ENCODE results near the gene NOTCH4.

NOTCH4 gene

DNA sequence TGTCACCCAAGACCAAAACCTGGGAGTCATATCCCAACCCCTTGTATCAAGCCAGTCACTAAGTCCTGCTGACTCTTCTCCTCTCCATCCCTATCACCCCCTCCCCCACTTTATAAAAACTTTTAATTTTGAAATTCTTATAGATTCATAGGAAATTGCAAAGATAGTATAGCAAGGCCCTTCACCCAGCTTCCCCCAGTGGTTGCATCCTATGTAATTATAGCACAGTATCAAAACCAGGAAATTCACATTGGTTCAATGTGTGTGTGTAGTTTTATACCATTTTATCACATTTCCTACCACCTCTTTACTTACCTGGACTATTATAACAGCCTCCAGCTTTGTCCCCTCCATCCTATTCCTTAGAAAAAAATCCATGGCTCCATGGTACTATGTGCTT lies 65.8 kb downstream of the NOTCH4 start:
- no peak for DNase-seq

DNA sequence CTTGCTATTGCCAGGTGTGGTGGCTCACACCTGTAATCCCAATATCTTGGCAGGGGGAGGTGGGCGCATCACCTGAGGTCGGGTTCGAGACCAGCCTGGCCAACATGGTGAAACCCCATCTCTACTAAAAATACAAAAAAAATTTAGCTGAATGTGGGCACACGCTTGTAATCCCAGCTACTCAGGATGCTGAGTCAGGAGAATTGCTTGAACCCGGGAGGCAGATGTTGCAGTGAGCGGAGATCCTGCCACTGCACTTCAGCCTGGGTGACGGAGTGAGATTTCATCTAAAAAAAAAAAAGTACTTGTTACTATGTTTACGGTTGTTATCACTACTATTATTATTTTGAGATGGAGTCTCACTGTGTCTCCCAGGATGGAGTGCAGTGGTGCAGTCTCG lies 67.0 kb downstream of the NOTCH4 start:
- DNase-seq: no peak

DNA sequence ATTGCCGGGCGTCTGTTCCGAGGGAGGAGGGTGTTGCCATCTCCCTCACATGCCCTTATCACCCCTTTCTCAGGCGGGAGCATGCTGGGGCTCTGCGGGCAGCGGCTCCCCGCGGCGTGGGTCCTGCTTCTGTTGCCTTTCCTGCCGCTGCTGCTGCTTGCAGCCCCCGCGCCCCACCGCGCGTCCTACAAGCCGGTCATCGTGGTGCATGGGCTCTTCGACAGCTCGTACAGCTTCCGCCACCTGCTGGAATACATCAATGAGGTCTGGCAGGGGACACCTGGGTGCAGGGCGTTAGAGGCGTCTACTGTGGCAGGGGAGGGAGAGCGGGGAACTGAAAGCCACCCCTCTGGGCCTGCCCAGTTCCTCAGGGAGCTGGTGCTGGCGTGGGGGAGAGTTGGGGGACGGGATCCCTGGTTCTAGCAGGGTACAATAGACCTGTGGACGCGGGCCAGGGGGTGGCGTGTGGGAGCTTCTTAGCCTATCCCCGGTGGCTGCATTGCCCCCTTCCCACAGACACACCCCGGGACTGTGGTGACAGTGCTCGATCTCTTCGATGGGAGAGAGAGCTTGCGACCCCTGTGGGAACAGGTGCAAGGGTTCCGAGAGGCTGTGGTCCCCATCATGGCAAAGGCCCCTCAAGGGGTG lies 69.2 kb downstream of the NOTCH4 start:
- DNase-seq: peak; percentile 21 to 68

DNA sequence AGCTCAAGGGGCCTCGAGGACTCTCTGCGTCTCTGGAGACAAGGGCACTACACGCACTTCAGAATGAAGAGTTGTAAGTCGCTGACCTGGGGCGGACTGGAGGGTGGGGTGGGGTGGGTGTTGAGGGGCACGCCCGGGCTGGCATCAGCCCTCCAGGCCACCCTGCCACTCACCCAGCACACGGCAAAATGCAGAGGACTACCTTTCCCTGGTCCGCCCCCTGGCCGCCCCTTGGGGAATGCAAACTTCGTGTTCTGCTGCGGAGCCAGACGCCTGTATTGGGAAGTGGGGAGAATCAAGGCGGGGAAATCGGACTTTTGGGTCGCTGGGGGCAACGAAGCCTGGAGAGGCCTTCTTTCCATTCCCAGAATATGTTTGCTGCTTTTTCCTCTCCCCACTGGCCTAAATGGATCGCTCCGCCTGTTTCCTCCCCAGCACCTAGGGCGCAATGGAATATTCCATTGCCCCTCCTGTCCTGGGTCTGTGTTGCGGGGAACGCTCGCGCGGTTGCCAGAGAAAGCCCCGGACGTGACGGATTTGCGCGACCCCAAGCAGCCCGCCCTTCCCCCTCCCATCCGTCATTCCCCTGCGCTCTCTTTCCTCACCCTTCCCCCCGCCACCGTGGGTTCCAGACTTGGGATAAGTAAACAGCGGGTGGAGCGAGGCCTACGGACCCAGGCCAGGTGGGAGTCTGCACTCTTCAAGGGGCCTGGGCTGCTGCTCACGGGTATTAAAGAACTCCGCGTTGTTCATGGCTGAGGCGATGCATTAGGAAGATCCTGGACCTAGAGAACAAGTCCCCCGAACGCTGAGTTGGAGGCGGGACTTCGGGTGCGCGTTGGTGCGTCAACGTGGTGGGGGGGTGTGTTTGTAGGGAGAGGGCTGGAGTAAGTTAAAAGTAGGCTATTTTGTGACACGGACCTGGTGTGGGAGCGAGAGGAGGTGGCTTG lies 70.0 kb downstream of the NOTCH4 start, which contains the start of gene PPT2:
Gene PPT2, plus strand, starts transcription at position 578 of the 950 bp plus-strand sequence. CDS start 454 bp downstream, outside the sequence.
- DNase-seq: peak; percentile 92 to 97

DNA sequence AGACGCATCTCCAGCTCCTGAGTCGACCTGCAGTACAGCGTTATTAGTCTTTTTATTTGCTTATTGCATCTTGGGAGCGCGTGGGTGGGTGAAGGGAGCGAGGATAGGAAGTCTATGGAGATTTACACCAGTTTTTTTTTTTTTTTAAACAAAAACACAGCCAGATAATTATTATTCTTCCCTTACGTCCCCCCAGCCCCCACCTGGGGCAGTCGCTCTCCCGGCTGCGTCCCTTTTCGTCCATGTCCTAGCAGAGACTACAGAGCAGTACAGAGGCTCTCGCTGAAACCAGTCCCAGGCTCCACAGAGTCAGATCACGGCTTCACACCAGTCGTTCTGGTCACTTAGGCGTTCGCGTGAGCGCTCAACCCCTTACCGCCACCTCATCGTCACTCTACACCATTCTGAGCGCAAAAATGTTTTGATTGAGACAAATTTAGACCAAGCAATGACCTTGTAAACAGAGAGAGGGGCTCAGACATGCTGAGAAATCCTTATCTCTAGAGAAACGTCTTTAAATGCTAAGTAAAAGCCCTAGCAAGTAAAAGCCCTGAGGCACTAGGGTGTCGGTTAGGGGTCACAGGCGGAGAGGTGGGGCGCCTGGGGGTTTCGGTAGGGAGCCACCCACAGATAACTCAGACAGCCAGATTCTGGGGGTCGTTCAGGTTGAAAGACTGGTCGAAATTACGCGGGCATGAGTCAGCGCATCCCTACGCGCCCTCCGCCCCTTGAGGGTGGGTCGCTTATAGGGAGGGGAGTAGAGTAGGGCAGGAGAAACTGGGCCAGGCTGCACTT lies 70.9 kb downstream of the NOTCH4 start:
- DNase-seq: peak in 1 of 2 experiments; percentile 52

DNA sequence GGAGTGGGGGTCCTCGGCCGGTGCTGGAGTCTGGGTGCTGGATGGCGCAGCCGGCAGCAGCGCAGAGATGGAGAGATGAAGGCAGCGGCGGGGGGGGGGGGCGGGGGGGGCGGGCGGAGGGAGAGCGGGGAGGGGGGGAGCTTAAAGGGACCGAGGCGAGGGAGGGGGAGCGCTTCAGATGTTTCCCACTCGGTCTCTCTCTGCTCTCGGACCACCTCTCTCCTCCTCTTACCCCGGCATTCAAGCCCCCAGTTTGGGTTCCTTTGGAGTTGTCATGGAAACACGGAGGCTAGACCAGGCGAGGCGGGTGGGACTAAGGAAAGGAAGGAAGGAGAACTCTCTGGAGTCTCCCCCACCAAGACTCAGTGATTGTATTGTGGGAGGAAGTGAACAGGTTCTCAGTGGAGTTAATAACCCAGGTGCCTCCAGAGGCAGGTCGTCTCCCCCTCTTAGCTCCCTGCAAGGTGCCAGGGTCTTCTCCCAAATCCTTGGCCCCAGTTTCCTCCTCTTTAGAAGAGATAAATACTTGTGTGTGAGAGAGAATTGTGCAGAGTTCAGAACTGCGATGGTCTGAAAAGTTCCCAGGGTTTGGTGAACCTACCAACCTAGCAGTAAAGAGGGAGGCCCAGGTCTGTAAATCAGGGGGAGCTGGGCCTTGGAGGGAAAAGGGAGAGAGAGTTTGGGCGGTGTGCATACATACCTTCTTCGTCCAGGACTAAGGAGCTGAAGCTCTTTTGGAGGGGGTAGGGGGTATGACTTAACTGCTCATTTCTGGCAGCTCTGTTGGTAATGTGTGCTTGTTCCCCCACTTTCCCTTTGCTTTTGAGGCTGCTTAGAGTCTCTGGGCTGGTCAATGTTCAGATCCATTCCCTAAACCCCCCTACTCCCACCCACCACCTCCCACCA lies 71.8 kb downstream of the NOTCH4 start, which contains the start of gene PRRT1:
Gene PRRT1, minus strand, starts transcription at position 77 of the 906 bp plus-strand sequence. CDS start 112 bp downstream, outside the sequence.
- no peak for DNase-seq

DNA sequence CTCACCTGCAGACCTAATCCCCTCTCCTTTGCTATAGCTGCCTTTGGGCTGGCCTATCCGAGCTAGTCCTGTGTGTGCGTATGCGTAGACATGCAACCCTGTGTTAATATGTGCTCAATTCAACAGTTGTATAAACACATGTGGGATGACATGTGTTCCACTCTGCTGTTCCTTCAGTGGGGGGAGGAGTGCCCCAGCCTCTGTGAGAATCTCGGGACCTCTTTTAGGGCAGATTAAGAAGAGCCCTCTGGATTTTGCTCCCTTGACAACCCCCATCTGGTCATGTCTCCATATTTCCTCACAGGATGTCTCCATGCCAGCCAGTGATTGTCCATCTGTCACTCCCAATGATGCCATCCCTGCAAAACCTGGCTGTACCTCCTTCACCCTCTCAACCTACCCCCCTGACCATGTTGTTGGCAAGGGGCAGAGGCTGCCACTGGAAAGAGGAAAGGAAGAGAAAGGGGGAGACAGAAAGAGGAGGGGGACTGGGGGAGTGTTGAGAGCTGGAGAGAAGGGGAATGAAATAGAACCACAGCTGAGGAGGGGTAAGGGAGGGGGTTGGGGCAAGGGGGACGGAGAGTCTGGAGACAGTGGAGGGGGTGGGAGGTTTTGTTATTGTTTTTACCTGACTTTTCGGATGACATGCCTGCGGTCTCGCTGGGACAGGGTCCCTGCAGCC lies 72.5 kb downstream of the NOTCH4 start:
- DNase-seq: no peak

DNA sequence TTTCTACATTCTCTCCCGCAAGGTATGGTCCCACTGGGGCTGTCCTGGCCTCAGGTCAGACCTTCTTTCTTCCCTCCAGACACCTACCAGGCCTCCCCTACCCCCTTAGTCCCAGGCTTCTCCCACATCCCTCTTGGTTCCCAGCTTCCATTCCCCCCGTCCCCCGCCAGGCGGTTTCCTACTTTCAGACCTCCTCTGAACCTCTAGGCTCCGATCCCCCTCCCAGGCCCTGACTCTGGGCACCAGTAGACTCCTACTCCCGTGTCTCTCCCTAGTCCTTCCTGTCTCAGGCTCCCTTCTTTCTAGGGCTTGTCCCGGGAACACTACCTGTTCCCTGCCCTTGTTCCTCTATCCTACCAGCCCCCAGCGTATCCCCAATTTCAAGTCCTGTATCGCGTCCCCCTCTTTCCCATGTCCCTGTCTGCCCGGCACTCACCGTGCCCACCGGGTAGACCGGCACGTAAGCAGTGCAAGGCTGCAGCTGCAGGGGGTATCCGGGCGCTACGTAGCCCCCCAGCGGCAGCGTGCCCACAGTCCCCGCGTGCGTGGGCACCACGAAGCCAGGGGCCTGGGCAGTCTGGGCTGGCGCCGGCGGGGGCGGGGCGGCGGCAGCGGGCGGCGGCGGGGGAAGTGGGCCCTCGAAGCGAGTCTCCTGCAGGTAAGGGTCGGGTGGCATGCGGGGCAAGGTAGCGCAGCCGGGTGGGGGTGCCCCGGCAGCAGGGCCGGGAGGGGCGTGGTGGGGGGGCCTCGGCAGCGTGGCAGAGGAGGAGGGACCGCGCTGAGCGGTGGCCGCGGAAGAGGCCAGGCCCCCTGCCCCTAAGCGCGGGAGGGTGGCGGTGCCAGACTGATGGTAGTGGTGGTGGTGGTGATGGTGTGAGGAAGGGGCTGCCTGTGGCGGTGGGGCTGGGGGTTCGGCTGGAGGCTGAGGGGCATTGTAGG lies 73.7 kb downstream of the NOTCH4 start:
- no peak for DNase-seq

DNA sequence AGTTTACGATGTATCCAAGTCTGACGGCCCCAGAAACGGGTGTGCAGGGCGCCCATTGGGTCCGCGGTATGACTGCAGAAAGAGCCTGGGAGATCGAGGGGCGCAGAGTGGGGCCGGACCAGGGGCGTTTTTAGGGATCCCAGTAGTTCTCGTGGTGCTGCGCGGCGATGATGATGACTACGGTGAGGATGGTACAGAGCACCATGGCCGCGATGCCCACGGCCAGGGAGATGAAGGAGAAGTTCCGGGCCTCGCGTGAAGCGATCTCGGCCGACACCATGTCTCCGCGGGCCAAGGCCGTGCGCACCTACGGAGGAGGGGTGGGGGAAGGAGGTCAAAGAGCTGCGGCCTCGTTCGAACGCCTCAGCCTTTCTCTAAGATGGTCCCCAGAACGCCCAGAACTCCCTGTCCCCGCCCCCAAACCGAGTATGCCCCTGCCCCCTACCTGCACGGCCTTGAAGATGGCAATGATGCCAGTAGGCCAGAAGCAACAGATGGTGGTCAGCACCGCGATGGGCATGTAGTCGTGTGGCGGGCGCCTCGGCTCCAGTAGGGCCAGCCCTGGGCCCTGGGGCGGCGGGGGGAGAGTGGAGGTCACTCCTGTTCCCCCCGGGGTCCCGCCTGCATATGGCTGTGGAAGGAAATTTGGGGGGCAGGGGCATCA lies 74.6 kb downstream of the NOTCH4 start:
- DNase-seq: no peak

DNA sequence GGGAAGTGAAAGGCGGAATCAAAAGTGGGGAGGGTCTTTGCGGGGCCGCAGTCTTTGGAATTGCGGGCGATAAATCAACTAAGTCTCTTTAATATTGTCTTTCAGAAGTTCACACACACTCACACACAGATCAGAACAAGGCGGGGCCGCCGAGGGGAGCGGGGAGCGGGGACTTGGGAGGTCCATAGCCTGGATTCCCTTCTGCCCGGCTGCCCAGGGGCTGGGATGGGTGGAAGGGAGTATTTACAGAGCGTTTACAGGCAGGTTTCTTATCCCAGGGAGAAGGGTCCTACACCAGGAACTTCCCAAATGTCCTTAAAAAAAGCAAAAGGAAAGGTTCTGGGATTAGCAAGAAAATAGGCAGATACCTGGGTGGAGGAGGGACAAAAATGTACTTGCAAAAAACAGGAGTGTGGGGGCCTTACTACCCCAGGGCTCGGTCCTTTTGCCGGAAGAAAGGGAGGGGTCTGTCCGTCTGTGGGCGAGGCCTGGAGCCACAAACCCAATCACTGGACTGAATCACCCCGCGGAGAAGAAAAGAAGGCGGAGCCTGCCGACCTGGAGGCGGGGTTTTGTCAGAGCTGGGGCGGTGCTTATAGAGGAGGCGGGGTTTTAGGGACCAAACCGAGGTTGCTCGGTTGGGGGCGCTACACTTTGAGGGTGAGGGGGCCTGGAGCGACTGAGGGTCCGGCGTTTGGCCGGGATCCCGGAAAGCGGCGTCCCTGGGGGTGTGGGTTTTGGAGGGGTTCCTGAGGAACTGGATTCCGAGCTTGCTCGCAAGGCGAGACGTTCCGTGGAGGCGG lies 75.4 kb downstream of the NOTCH4 start:
- DNase-seq: no peak

DNA sequence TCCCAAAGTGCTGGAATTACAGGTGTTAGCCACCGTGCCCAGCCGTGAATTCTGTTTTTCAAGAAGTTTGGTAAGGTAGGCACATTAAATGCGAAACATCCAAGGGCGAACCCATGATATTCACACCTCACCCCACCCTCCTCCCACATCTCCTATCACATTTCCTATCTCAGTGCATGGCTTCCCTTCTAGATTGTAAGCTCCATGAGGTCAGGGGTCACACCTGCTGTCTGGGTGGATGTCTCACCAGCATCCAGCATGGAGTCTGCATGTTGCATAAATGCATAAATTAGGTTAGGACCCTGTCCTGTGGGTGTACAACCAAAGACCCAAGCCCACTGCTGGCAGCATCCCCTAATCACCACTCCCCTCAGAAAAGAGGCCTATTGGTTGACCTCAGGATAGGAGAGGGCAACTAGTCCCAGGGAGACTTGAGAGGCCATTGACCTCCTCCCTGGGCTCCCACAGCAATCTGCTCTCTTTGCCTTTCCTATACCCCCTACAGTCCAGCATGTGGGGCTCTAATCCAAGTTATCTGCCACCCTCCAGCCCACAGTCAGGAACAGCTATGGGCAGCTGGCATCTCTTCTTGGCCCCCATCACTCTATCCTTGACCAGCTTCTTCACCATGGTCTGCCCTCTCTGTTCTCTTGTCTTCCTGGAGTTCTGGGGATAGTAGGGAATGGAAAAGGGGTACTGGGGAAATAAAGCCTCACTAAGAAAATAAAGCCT lies 76.3 kb downstream of the NOTCH4 start:
- no peak for DNase-seq

DNA sequence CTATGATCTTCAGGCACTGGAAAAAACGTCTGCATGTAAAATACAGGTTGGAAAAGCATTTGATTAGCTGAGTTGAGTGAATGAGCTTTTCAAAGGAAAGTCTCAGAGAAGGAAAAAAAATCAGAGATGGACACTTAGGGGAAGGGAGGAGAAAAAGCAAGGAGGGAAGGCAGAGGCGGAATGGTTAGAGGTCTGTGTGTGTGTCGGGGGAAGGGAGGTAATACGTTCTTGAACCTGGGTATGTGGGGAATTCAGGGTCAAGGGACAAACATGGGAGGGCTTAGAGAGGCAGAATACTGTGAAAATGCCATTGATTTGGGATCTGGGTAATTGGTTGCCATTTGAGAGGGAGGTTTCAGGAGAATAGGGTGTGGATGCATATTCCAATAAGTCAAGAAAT lies 77.2 kb downstream of the NOTCH4 start:
- DNase-seq: no peak

DNA sequence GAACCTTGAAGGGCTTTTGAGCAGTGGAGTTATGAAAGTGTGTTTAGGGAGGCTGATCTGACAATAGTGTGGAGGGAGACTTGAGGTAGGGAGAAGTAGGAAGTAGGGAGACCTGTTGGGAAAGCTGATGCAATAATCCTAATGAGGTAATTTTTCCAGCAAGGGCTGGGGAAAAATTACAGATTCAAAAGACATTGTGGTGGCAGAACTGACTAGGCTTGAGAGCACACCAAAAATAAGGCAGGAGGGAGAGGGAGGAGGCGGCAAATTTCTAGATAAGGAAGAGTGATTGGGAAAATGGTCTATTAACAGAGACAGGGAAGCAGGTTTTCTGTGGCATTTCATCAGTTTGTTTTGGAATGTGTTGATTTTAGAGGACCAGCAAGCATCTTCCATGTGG lies 77.6 kb downstream of the NOTCH4 start:
- no peak for DNase-seq

Data from SW 1271 (cell line).